Stimulated activated CD4-positive, alpha-beta T cell treated with anti-CD3 and anti-CD28 coated beads, Interleukin-12 subunit alpha, Interleukin-12 subunit beta, amount 100 ng/mL, for 4 hours (primary cell): ENCODE measurements around the gene ITPR1.

Experiments
- DNase-seq: peaks from one replicate; pipeline ENCODE4 v3.0.0-alpha.2; 2020

The ITPR1 gene

DNA sequence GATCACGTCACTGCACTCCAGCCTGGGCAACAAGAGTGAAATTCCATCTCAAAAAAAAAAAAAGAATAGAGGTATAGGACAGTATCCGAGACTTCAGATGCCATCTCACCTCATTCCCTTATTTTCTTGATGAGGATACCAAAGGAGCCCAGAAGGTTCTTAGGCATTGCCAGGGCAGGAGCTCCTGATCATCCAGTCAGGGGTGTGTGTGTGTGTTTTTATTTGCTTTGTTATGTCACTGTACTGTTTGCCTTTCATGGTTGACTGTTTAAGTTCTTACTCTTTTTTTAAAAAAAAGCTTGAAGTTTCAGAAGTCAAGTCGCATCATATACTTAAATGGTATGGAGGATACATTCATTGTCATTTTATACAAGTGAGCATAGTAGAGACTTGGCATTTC is 346.1 kb downstream of the ITPR1 start:
- no peak for DNase-seq

DNA sequence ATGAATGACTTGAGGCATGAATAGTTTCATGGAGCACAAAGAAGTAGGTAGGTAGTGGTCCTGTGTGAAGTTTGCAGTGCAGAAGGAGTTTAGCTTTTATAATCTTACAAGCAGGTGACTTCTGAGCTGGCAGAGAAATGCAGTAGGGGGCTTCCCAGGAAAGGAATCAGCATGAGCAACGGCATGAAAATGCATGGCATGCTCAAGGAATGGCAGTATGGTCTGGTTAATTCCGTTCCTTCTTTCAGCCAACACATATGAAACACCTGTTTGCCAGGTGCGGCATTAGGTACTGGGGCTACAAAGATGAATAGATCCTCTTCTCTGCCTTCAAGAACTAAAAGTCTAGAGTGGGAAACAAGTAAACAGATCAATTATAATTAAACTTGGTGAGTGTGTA is 348.1 kb downstream of the ITPR1 start:
- no peak for DNase-seq

- no peak for DNase-seq
Measured at GRCh38 chr3:4841776-4842440, 348.8 kb downstream of the ITPR1 start.

DNA sequence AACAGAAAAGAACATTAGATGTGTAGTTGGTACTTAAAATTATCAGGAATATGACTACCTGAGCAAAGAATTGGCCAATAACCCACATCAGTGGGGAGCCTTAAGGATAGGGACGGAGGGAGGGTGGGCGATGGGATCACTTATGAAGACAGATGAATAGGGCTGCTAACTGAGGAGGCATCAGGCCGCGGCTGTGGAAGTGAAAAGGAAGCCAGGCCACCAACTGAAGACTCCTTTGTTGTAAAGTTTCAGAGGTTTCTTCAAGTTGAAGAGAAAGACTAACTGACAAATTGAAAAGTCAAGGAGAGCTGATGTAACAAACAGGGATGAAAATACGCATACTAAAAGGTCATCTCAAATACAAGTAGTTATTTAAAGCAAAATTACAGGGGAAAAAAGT is 350.5 kb downstream of the ITPR1 start:
- DNase-seq: no peak

DNA sequence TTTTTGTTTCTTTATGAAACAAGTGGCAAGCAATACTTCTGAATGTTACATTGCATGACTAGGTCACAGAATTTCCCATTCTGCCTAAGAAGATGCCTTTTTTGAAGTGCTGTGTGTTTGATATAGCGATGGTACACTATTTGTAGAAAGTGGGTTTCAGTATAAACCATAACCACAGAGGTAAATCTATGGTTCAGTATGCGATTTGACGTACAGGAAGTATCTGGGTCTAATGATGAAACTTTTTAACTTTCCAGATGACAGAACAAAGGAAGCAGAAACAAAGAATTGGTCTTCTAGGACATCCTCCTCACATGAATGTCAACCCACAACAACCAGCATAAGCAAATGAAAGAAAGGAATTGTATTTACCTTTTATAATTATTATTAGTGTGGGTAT is 352.7 kb downstream of the ITPR1 start:
- DNase-seq: no peak

DNA sequence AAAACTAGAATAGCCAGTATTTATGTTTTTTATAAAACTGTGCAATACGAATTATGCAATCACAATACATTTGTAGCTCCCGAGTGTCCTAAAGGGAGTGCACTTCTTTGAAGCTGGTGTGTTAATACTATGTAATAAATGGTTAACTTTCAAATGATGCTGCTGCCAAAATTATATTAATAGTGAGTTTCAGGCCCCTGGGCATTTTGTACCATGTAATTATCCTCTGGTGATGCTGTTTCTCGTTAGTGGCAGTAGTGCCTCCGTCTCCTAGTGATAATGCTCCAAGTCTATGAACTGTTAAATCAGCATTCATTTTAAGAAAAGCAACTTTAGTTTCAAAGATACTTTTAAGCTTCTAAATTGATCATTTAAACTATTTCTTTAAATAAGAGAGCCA is 353.4 kb downstream of the ITPR1 start:
- no peak for DNase-seq

DNA sequence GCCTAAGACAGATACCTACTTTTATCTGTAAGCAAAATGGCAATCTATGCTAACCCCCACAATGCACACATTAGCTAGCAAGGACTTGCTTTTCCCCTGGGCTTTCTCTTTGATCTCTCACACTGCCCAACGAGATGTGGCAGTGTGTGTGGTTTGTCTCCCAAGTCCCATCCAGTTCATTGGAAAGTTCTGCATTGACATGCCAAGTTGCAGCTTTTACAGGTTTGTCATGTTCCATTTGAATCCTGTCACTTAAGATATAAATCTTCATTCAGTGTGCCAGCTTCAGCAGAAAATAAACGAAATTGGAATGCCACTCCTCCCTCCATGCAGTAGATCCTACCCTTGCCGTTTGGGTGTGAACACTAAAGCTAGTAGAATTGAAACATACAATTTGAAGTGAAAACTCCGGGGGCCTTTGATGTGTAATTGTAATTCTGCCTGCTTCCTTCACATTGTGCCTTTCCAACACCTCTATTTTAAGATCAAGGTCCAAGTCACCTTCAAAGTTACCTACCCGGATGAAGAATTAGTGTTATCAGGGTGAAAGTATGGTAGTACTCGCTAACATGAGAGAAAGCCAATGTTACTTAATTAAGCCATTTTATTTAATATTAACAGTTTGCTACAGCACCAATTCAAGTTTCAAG is 355.2 kb downstream of the ITPR1 start:
- DNase-seq: no peak

GRCh38 chr3:4849136-4849535 is 356.0 kb downstream of the ITPR1 start:
- no peak for DNase-seq

DNA sequence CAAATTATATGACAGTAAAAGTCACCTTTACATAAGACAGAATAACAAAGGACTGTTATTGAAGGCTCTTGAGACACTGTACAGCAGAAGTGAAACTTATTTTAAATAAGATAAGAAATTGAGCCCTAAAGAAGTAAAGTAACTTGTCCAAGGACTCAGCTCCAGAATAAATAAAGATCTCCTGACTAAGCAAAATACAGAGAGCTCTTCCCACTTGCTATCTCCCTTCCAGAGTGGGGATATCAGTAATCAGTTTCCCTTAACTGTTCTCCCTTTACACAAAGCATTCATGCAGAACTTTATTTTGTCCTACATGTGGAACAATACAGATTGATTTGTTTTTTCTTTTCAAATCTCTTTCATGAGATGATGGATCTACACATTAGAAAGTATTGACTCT is 356.6 kb downstream of the ITPR1 start:
- no peak for DNase-seq

GRCh38 chr3:4850211-4850927 is 357.2 kb downstream of the ITPR1 start:
- DNase-seq: peak; percentile 26

DNA sequence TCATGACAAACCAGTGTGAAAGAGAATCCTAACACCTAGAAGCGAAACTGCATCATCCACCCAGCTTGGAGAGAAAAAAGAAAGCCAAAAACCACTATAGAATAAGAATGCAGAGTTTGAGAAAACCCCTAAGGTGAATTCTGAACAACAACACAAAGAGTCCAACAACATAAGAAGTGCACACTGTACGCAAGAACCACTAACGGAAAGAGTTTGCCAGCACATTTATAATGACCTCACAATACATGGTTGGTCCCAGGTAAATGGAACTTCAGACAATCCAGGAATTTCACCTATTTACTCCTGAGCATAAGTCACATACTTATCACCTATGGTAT is 357.7 kb downstream of the ITPR1 start:
- no peak for DNase-seq

- no peak for DNase-seq
Measured at GRCh38 chr3:4852780-4853748, 359.9 kb downstream of the ITPR1 start.

- DNase-seq: no peak
Measured at GRCh38 chr3:4853749-4854140, 360.6 kb downstream of the ITPR1 start.

GRCh38 chr3:4855676-4856075 is 362.5 kb downstream of the ITPR1 start:
- no peak for DNase-seq

GRCh38 chr3:4856136-4856535 is 363.0 kb downstream of the ITPR1 start:
- DNase-seq: no peak

- DNase-seq: no peak
Measured at GRCh38 chr3:4856564-4856963, 363.4 kb downstream of the ITPR1 start.

DNA sequence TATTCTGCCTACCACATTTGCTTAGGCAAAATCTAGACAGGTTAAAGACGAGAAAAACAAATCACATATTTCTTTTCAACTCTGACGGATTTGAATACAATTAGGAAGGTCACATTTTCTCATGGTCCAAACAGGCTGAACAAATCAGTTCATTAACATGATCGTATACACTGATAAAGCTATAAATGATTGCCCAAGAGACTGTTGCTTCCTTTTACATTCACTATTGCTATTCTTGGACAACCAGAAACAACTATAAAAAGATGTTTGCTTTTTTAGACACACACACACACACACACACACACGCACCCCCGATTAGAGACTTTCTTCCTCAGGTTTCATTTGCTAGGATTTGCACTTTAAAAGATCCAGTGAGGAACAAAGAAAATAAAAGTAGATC is 363.8 kb downstream of the ITPR1 start:
- no peak for DNase-seq

- DNase-seq: no peak
Measured at GRCh38 chr3:4859788-4860187, 366.6 kb downstream of the ITPR1 start.

GRCh38 chr3:4862973-4863372 is 369.8 kb downstream of the ITPR1 start:
- no peak for DNase-seq

- no peak for DNase-seq
Measured at GRCh38 chr3:4864503-4864902, 371.4 kb downstream of the ITPR1 start.

- no peak for DNase-seq
Measured at GRCh38 chr3:4865714-4866113, 372.6 kb downstream of the ITPR1 start.

DNA sequence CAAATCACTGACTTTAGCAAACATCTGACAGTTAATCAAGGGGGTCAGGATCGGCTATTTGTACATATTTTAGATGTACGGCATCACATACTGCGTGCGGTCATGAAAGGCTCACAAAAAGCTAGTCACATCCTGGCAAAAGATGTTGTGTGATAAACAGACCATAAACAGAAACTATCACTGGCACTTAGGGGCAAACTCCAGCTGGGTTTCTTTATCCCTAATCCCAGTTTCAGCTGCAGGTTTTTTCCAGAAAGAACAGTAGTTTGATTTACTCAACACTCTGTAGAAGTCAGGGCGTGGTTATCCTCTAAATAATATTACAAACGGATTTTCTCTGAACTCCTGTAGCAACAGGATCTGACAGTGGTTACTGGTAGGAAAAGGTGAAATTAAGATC is 373.7 kb downstream of the ITPR1 start:
- no peak for DNase-seq

DNA sequence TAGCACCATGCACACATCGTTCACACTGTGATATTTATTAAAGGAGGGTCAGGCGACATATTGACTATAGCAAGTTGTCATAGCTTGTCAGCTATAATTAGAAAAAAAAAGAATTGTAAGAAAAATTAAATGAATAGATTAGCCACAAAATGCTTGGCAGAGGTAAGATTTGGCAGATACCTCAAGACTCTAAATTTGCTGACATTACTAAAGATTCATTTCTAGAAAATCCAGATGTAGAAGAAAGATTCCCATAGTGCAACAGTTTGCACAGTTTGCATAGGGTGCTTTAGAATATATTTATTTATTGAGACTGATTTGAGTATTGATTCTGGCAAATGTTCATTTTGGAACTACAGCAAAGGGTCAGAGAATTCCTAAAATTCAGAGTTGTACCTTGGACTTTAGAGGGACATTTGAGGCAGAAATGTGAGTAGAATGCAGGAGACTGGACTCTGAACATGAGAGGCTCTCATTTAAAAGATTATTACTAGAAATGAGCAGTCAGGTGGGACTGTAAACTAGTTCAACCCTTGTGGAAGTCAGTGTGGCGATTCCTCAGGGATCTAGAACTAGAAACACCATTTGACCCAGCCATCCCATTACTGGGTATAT is 384.1 kb downstream of the ITPR1 start:
- DNase-seq: no peak
